Kidney epithelial cell (primary cell): ENCODE data around the gene ELMO3. TPM values are rescaled to one million over a fixed set of nuclear protein-coding genes. Genes with fewer than 3 reads are reported as not detected.

Experiments used
- DNase-seq: peaks from one replicate; pipeline ENCODE4 v3.0.0-alpha.2; 2010; ENCODE audit warnings: low read depth
- H3K27me3 ChIP-seq: 2 replicates; pipeline ENCODE4 v1.6.0; 2011; ENCODE audit warnings: low read length; ENCODE audit not compliant: control insufficient read depth, insufficient read depth
- H3K36me3 ChIP-seq: 2 replicates; pipeline ENCODE4 v1.5.1; 2011; ENCODE audit warnings: low read length; ENCODE audit not compliant: control insufficient read depth, insufficient read depth
- H3K4me3 ChIP-seq: 2 replicates; pipeline ENCODE4 v1.5.1; 2011; ENCODE audit warnings: low read depth, mild to moderate bottlenecking, control low read depth, low read length
- CTCF ChIP-seq: IDR thresholded peaks from 2 replicates; pipeline ENCODE4 v1.5.1; 2011; ENCODE audit warnings: mild to moderate bottlenecking, moderate library complexity, low read length, control low read depth, inconsistent platforms; ENCODE audit not compliant: insufficient read depth, poor library complexity, severe bottlenecking
- total RNA-seq: library from RNA; depleted of rRNA; stranded (reverse); fragments of >200 nt; gene quantifications from 2 replicates; pipeline ENCODE4 v1.2.3, GENCODE V29; 2015

ELMO3 gene
- total RNA-seq, 1 donor from 2014 or later, result 5.9 TPM

DNA sequence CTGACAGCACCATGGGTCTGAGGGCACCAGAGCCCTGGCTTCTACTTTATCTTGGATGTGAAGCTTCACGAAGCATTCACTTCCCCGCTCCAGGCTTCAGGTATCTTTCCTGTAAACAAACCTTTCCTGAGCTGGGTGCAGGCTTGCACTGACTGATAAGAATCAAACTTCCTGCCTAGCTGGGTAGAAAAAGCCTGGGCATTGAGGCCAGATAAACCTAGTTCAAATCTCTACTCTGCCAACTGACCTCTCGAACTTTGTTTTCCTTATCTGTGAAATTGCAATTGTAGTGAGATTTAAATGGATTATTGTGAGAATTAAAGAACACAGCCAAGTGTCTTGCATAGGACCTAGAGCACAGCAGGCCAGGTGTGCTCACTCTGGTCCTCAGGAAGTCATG is 25.1 kb downstream of the ELMO3 start:
- no peaks in the 10 kb centered on the region for H3K27me3 ChIP-seq
- TF ChIP-seq CTCF, result no peak
- H3K36me3 ChIP-seq, result no peaks in the 10 kb centered on the region
- no peak for DNase-seq
- H3K4me3 ChIP-seq, result no peak overlapping the region

- Histone ChIP-seq H3K27me3 (no peaks in the 10 kb centered on the region), H3K36me3 (peaks cover 1% of the 10 kb centered on the region), H3K4me3 (peak overlapping the region; percentile 99)
- no peak for DNase-seq
- TF ChIP-seq CTCF, result no peak
Observed at GRCh38 chr16:67226295-67226803, 27.4 kb downstream of the ELMO3 start.

GRCh38 chr16:67226804-67227566 is 28.1 kb downstream of the ELMO3 start, which contains the start of gene TMEM208:
TSS of gene TMEM208 (plus strand) at chr16:67227130. CDS start at chr16:67227219, 89 bp downstream.
- peak; percentile 93 for DNase-seq
- TF ChIP-seq CTCF, result peak; percentile 2
- Histone ChIP-seq H3K4me3 (peak within 1 kb of the TSS; percentile 99), H3K27me3 (no peaks in the 10 kb centered on the region), H3K36me3 (peaks cover 4% of the 10 kb centered on the region)

DNA sequence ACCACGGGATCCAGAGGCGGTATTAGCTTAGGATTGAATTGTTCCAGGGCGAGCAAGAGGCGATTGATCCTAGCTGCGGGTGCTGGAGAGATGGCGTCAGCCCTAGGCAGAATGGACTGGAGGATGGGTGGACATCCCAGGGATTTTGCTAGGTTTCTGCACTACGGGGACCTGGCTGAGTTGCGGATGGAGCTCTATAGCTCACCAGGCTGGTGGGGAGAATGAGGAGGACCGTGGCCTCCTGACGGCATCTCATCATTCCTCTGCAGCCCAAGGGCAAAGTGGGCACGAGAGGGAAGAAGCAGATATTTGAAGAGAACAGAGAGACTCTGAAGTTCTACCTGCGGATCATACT is 28.6 kb downstream of the ELMO3 start:
- H3K27me3 ChIP-seq, result no peaks in the 10 kb centered on the region
- TF ChIP-seq CTCF, result no peak
- DNase-seq, result no peak
- H3K4me3 ChIP-seq, result peak overlapping the region; percentile 99
- H3K36me3 ChIP-seq, result peaks cover 4% of the 10 kb centered on the region

GRCh38 chr16:67228034-67228785 is 29.3 kb downstream of the ELMO3 start:
- peaks cover 4% of the 10 kb centered on the region for H3K36me3 ChIP-seq

More at GRCh38 chr16:67228034-67228785, 29.3 kb downstream of the ELMO3 start:
- DNase-seq, result no peak
- no peaks in the 10 kb centered on the region for H3K27me3 ChIP-seq
- H3K4me3 ChIP-seq, result peak overlapping the region; percentile 99
- no peak for TF ChIP-seq CTCF
